Measurements from ENCODE around the gene MYOM1.

DNA sequence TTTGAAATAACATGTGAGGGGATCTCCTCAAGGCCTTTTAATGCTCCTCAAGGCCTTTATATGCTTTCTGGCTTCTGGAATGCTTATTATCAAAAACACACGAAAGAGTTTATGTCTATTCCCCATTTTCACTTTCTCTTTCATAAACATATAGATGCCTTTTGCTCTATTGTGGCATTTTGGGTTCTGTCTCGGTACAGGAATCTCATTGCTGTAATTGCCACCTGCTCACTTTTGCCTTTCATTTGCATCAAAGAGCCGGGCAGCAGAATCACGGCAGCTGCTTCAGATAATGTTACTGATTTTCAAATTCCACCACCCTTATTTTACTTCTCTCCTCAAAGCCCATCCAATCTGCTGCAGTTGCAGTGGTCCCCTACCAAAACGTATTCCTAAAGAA lies 152.0 kb downstream of the MYOM1 start:
- TF ChIP-seq CTCF (IDR thresholded peaks at IDR 0.05) = no peak
- no peak for TF ChIP-seq POLR2A (IDR thresholded peaks at IDR 0.05)
